DMS53 treated with DMSO at 0.1 percent for 48 hours (cell line): Measurements from ENCODE around the gene RAB28.
A peak's percentile ranks its signal among the peaks of the same experiment; 100 is the strongest.

ENCODE experiments used
- DNase-seq: peaks from one replicate; lab custom pipeline; 2025; ENCODE audit not compliant: unreplicated experiment; lab: John Stamatoyannopoulos, UW

Gene RAB28

GRCh38 chr4:13384055-13384454 lies 100.1 kb downstream of the RAB28 start:
- no peak for DNase-seq

- DNase-seq: no peak
Observed at GRCh38 chr4:13378973-13379759, 105.0 kb downstream of the RAB28 start.

- DNase-seq: no peak
Observed at GRCh38 chr4:13371048-13371447, 113.1 kb downstream of the RAB28 start.

GRCh38 chr4:13368217-13368616 lies 115.9 kb downstream of the RAB28 start:
- DNase-seq: no peak

GRCh38 chr4:13367691-13368090 lies 116.4 kb downstream of the RAB28 start:
- DNase-seq: peak; percentile 53

DNA sequence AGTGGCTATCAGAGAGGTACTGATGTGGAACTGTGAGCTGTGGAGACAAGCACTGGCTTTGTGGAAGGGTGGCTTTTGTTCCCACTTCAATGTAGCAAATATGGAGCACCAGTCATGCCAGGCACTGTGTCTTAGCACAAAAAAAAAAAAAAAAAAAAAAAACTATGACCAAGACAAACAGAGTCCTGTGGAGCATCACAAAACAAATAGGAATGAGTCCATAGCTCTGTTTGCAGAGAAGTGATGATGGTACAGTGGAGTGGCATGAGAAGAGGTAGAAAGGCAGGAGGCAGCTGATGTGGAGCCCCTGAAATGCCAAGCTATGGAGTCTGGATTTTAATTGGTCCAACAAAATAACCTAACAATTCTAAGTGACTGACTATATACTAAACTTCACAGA lies 116.9 kb downstream of the RAB28 start:
- peak; percentile 95 for DNase-seq

- DNase-seq: no peak
Observed at GRCh38 chr4:13365195-13365594, 118.9 kb downstream of the RAB28 start.

GRCh38 chr4:13364653-13365052 lies 119.5 kb downstream of the RAB28 start:
- DNase-seq: no peak

GRCh38 chr4:13364172-13364571 lies 120.0 kb downstream of the RAB28 start:
- DNase-seq: no peak

- DNase-seq: no peak
Observed at GRCh38 chr4:13359809-13360208, 124.3 kb downstream of the RAB28 start.

DNA sequence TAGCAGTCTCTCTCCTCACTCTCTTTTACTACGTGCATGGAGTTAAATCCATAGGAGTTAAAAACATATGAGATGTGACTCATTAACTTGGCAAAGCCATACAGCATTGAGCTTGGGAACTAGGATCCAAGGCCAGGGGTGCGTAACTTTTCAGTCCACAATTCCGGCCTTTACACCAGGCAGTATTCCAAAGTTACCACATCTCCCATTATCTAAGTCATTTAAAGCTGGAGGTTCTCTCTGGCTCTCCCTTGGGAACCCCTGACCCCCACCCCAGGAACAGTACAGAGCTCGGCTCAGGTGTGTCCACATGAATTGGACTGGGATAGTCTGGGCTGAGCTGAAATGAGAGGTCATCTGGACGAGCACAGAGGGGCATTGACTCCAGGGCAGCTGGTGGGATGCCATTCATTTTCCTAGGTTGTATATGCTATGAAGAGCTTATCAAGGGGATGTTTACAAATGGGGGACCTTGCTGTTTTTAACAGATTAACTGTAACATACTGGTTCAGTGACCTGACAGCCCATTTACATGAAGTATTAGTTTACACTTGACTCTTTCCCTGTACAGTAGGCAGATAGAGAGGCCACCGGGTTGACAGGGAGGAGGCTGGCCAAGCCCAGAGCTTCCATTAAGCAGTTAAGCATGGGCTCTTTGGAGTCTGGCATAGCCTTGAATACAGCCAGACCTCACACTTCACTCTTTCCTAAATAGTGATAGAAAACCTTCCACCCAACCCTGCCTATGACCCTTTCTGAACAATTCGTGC lies 128.8 kb downstream of the RAB28 start:
- no peak for DNase-seq

- no peak for DNase-seq
Observed at GRCh38 chr4:13349096-13349495, 135.0 kb downstream of the RAB28 start.

- no peak for DNase-seq
Observed at GRCh38 chr4:13348216-13348615, 135.9 kb downstream of the RAB28 start.

- DNase-seq: no peak
Observed at GRCh38 chr4:13347517-13348125, 136.5 kb downstream of the RAB28 start.

DNA sequence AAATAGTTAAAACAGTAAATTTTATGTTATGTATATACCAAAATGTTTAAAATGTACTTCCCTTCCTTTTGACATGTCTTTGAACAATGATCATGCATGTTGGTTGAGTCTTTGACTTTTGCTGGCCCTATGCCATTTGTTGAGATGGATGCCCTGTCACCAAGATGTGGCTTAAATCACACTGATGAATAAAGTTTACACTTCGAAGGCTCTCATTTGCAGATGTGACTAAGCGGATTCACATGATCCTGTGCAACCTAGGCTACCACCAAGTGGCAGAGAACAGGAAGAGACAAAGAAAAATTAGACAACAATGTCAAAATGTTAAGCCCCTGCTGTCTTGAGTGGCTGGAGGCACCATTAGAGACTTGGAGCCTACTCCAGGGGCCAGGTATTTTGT lies 139.9 kb downstream of the RAB28 start:
- no peak for DNase-seq

GRCh38 chr4:13340672-13341071 lies 143.5 kb downstream of the RAB28 start:
- no peak for DNase-seq

- DNase-seq: no peak
Observed at GRCh38 chr4:13331827-13332226, 152.3 kb downstream of the RAB28 start.

GRCh38 chr4:13329963-13330362 lies 154.2 kb downstream of the RAB28 start:
- DNase-seq: peak; percentile 83

DNA sequence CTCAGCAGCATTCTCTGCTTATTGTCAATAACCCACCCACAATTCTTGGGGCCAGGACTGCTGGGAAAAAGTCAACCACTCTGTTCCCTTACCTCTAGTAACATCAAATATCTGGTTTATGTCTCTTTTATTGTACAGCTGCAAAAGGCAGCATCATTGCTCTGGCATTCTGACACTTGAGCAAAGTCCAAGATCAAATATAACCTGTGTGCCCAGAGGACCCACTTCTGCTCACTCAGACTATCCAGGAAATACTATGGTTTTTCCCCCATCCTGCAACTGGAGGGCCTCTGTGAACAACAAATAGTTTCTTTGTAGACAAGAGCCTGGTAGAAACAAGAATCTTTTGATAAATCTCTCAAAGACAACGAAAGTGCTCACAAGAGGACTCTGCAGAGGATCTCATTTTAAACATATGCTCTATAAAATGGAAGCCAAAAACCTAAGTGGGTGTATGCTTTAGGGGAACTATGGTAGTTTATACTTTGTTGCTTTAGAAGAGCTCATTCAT lies 154.7 kb downstream of the RAB28 start:
- DNase-seq: peak; percentile 87

DNA sequence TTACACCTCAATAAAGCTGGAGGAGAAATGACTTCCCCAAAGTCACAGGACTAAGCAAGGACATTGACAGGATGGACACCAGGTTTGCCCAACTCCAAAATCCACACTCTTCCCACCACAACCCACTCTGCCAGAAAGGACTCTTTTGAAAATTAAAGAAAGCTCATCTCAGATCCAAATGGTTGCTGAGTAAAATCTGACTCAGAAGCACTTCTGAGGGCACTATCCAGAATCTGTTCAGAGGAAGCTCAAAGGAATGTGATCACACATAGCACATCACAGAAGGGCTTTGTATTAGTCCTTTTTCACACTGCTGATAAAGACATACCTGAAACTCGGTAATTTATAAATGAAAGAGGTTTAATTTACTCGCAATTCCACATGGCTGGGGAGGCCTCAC lies 155.5 kb downstream of the RAB28 start:
- no peak for DNase-seq

GRCh38 chr4:13327991-13328390 lies 156.1 kb downstream of the RAB28 start:
- no peak for DNase-seq

DNA sequence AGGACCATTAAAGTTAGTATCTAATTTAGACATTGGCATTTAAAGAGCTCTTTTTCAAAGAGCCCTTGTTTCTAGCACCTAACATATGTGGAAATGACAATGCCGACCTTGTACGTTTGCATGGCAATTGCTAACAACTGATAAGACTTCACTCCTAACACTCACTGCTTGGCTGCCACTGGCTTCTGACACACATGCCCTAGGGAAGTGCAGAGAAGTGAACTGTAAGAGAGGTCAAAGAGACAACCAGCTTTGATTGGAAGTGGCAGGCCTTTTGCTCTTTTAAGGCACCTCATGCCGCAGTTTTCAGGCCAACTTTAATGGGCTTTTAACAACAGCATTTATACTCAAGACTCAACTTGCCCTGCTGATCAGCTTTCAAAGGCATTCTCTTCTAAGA lies 158.4 kb downstream of the RAB28 start:
- DNase-seq: no peak
